ENCODE measurements around the gene CES3.

GRCh38 chr16:66947302-66948065 lies 13.6 kb upstream of the CES3 start:
- TF ChIP-seq, protein P1, sequence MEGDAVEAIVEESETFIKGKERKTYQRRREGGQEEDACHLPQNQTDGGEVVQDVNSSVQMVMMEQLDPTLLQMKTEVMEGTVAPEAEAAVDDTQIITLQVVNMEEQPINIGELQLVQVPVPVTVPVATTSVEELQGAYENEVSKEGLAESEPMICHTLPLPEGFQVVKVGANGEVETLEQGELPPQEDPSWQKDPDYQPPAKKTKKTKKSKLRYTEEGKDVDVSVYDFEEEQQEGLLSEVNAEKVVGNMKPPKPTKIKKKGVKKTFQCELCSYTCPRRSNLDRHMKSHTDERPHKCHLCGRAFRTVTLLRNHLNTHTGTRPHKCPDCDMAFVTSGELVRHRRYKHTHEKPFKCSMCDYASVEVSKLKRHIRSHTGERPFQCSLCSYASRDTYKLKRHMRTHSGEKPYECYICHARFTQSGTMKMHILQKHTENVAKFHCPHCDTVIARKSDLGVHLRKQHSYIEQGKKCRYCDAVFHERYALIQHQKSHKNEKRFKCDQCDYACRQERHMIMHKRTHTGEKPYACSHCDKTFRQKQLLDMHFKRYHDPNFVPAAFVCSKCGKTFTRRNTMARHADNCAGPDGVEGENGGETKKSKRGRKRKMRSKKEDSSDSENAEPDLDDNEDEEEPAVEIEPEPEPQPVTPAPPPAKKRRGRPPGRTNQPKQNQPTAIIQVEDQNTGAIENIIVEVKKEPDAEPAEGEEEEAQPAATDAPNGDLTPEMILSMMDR (IDR thresholded peaks at IDR 0.05), result peak; percentile 78 to 91 (median 87)
- TF ChIP-seq POLR2A (IDR thresholded peaks at IDR 0.05), result peak in 1 of 2 donors; percentile 16

Measured in thyroid gland (tissue), 4 donors.